ENCODE measurements around the gene DNAI1.

DNA sequence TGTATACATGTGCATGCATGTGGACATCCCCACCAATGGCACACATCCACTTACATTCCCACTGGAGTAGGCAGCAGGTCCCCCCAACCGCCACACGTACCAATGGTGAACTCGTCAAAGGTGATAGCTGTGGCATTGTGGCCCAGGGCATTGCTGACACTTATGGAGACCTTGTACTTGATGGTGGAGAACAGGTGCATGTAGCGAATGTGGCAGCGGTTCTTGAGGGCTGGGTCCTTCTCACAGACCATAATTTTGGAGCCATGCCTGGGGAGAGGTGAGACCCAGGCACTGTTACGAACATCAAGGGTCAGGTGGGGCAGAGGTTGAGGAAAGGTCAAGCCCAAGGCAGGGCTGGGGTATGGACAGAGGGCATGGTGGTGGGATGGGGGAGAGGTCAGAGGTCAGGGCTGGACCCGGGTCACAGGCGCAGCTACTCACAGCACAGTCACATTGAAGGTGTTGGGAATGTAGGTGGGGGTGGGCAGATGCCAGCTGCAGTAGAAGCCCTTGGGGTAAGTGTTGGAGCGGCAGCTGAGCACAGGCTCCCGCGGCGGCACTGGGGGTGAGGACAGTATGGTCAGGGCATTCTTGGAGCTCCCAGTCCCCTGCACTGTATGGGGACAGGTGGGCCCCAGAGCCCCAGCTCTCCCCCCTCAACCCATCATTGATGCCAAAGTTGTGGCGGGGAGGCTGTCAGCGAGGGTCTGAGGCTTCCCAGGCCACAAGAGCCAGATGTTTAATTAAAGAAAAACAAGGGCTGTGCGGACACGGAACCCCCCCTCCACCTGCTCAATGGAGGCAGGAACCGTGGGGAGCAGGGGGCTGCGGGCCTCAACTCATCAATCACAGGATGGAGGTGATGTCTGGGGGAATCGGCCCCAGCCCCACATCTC, 99.1 kb downstream of the DNAI1 start:
- TF ChIP-seq, protein P1, sequence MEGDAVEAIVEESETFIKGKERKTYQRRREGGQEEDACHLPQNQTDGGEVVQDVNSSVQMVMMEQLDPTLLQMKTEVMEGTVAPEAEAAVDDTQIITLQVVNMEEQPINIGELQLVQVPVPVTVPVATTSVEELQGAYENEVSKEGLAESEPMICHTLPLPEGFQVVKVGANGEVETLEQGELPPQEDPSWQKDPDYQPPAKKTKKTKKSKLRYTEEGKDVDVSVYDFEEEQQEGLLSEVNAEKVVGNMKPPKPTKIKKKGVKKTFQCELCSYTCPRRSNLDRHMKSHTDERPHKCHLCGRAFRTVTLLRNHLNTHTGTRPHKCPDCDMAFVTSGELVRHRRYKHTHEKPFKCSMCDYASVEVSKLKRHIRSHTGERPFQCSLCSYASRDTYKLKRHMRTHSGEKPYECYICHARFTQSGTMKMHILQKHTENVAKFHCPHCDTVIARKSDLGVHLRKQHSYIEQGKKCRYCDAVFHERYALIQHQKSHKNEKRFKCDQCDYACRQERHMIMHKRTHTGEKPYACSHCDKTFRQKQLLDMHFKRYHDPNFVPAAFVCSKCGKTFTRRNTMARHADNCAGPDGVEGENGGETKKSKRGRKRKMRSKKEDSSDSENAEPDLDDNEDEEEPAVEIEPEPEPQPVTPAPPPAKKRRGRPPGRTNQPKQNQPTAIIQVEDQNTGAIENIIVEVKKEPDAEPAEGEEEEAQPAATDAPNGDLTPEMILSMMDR (IDR thresholded peaks at IDR 0.05; ENCODE audit: insufficient read depth, low read depth, low read length), result no peak
- TF ChIP-seq EZH2 (IDR thresholded peaks at IDR 0.05; ENCODE audit: insufficient read depth, low read length), result no peak

Measured in astrocyte (in vitro differentiated cells and primary cell).